Erythroblast (primary cell): ENCODE measurements around the gene ATG4D.
A peak's percentile ranks its signal among the peaks of the same experiment; 100 is the strongest.
"Not testable (repeated sequence)": the region's sequence is repeated elsewhere in the genome, so short reads cannot be mapped to it uniquely, and the experiment has no call there.

Experiments
- DNase-seq, 2 experiments: peaks; one replicate each; lab custom pipeline; 2025; lab: John Stamatoyannopoulos, UW
- GATA1 ChIP-seq: IDR thresholded peaks from 2 replicates; pipeline ENCODE4 v1.6.1; 2011; ENCODE audit warnings: low read depth, mild to moderate bottlenecking, control low read depth, low read length, moderate library complexity
- POLR2A ChIP-seq: IDR thresholded peaks from 2 replicates; pipeline ENCODE4 v1.6.1; 2011; ENCODE audit warnings: mild to moderate bottlenecking, low read length

The ATG4D gene

GRCh38 chr19:10532457-10532856 lies 11.2 kb upstream of the ATG4D start:
- no peak for DNase-seq
- TF ChIP-seq POLR2A (no peak), GATA1 (no peak)

- no peak for TF ChIP-seq POLR2A
Measured at GRCh38 chr19:10533646-10534386, 9.9 kb upstream of the ATG4D start.

DNA sequence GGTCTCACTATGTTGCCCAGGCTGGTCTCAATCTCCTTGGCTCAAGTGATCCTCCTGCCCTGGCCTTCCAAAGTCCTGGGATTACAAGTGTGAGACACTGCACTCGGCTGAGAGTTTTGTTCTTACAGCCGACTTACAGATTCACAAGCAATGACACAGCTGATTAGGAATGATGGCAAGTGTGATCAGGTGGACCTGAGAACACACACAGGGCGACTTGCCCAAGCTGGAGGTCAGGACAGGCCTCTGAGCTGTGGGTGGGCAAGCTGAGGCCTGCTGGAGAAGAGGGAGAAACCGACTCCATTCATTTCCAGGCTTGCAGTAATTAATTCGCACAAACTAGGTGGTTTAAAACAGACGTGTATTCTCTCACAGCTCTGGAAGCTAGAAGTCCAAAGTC lies 8.1 kb upstream of the ATG4D start:
- TF ChIP-seq POLR2A = no peak
- TF ChIP-seq GATA1 = no peak
- no peak for DNase-seq

More at GRCh38 chr19:10533646-10534386, 9.9 kb upstream of the ATG4D start:
- DNase-seq = no peak

GRCh38 chr19:10537668-10538067 lies 6.0 kb upstream of the ATG4D start:
- TF ChIP-seq GATA1 (no peak), POLR2A (no peak)
- no peak for DNase-seq

DNA sequence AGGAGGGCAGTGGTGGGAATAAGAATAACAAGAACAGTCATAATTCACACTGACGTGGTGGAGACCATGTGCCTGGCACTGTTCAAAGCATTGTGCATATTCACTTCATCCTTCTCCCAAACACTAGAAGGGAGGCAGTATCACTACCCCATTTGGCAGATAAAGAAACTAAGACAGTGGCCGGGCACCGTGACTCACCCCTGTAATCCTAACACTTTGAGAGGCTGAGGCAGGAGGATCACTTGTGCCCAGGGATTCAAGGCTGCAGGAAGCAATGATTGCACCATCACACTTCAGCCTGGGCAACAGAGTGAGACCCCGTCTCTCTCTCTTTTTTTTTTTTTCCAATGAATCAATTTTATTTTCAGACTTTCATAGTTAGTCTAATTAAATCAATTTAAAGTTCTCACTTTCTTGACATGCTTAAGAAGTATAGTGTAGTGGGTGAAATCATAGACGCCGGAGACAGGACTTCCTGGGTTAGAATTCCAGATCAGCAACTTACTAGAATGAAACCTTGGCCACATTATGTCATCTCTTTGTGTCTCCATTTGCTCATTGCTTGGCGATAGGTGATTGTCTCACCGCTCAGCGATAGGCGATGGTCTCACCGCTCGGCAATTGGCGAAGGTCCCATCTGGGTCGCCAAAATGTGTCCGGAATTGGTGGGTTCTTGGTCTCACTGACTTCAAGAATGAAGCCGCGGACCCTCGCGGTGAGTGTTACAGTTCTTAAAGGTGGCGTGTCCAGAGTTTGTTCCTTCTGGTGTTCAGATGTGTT lies 5.3 kb upstream of the ATG4D start:
- no peak for TF ChIP-seq GATA1
- TF ChIP-seq POLR2A = no peak
- DNase-seq = no peak

- DNase-seq = not testable (repeated sequence)
Measured at GRCh38 chr19:10539016-10539415, 4.7 kb upstream of the ATG4D start.

GRCh38 chr19:10543059-10543419 lies 665 bp upstream of the ATG4D start:
- no peak for TF ChIP-seq POLR2A
- no peak for DNase-seq

DNA sequence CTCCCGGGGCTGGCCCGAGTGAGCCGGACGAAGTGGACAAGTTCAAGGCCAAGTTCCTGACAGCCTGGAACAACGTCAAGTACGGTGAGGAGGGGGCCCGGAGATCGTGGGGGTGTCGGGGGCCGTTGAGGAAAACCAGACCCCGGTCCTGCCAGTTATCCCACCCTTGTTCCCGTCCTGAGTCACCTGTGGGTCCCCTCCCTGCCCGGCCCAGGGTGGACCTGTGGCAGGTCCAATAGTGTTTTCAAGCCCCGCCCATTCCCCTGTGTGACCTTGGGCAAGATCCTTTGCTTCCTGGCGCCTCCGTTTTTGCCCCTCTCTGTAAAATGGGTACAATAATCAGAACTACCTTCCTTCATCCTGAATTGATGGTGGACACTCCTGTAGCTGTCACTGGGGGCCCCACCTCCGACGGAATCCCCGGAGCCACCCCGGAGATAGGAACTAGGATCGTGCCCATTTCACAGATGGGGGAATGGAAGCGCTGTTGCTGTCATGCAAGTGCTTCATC lies 593 bp downstream of the ATG4D start:
- TF ChIP-seq POLR2A (no peak), GATA1 (no peak)
- DNase-seq = peak; percentile 70 to 76

GRCh38 chr19:10544753-10545251 lies 1.1 kb downstream of the ATG4D start:
- peak; percentile 59 to 63 for DNase-seq
- TF ChIP-seq POLR2A = no peak

- no peak for DNase-seq
- TF ChIP-seq GATA1 (no peak), POLR2A (no peak)
Measured at GRCh38 chr19:10546817-10547216, 3.1 kb downstream of the ATG4D start.

- no peak for DNase-seq
- TF ChIP-seq GATA1 (no peak), POLR2A (no peak)
Measured at GRCh38 chr19:10548746-10549276, 5.1 kb downstream of the ATG4D start.

- TF ChIP-seq GATA1 = no peak
- TF ChIP-seq POLR2A = no peak
- DNase-seq = no peak
Measured at GRCh38 chr19:10549733-10550132, 6.0 kb downstream of the ATG4D start.

- TF ChIP-seq GATA1 (no peak), POLR2A (no peak)
- DNase-seq = no peak
Measured at GRCh38 chr19:10550336-10550735, 6.6 kb downstream of the ATG4D start.

DNA sequence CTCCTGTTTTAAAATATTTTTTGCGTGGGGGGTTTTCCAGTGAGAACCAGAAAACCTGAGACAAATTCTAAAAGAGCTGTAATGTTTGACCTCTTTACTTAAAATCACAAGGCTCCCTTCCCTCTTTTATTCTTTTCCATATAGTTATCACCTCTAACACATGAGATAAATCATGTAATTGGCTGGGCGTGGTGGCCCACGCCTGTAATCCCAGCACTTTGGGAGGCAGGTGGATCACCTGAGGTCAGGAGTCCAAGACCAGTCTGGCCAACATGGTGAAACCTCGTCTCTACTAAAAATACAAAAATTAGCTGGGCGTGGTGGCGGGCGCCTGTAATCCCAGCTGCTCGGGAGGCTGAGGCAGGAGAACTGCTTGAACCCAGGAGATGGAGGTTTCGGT lies 7.3 kb downstream of the ATG4D start:
- DNase-seq = not testable (repeated sequence)
